Activated T-helper 17 cell treated with anti-CD3 and anti-CD28 coated beads, Interleukin-2, amount 50 U/mL, for 72 hours (primary cell): Measurements from ENCODE around the gene LRRC63. TPM values are rescaled to one million over a fixed set of nuclear protein-coding genes. Genes with fewer than 3 reads are reported as not detected.
A peak's percentile ranks its signal among the peaks of the same experiment; 100 is the strongest.
"Not testable (repeated sequence)": the region's sequence is repeated elsewhere in the genome, so short reads cannot be mapped to it uniquely, and the experiment has no call there.

Experiments used
- ATAC-seq: fragments of 150-1000 bp; cut with Tn5 transposase; replicated peaks from 2 replicates; pipeline ENCODE4 v1.10.0; 2021; ENCODE audit warnings: mild to moderate bottlenecking, moderate library complexity
- H3K27ac Mint-ChIP-seq: one replicate; pipeline ENCODE4 v1.8.0; 2022; ENCODE audit warnings: mixed read lengths
- H3K27me3 Mint-ChIP-seq: one replicate; pipeline ENCODE4 v1.8.0; 2022; ENCODE audit warnings: mixed read lengths
- H3K36me3 Mint-ChIP-seq: one replicate; pipeline ENCODE4 v1.8.0; 2022; ENCODE audit warnings: low read depth, mild to moderate bottlenecking, mixed read lengths
- H3K4me1 Mint-ChIP-seq: one replicate; pipeline ENCODE4 v1.8.0; 2022; ENCODE audit warnings: mixed read lengths
- H3K4me3 Mint-ChIP-seq: one replicate; pipeline ENCODE4 v1.8.0; 2022; ENCODE audit warnings: mild to moderate bottlenecking, mixed read lengths
- H3K9me3 Mint-ChIP-seq: one replicate; pipeline ENCODE4 v1.8.0; 2022; ENCODE audit warnings: mixed read lengths
- total RNA-seq, 2 donors: library from RNA; stranded (reverse); gene quantifications; one replicate each; pipeline ENCODE4 v1.2.3, GENCODE V29; 2022

The LRRC63 gene, protein sequence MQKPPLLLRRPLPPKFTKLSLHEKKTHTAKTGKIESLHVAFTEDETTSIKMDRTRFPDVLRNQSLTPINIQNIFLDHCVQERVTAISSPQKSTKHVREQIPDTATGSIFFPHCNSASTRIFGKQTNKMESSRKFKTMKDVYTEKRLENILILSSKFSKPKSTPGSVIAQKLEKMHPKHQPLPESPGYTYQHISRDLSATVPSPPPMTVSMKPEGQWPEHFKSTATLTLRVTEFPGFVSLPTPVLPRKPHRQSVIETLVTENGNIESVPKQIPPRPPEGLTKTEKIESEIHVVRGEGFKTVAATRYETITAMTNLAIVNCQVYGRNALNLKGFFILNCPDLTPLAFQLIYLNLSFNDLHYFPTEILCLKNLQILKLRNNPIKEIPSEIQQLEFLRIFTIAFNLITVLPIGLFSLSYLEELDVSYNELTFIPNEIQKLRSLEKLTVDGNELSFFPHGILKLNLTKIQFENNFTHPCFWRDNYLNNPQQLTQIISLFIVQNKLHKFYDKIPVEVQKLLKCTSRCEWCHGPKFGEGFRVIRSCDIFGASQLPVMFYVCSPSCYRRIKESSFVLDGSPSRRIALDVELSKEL
- total RNA-seq = 1 to 10 TPM; 1.0 to 1.3 TPM

DNA sequence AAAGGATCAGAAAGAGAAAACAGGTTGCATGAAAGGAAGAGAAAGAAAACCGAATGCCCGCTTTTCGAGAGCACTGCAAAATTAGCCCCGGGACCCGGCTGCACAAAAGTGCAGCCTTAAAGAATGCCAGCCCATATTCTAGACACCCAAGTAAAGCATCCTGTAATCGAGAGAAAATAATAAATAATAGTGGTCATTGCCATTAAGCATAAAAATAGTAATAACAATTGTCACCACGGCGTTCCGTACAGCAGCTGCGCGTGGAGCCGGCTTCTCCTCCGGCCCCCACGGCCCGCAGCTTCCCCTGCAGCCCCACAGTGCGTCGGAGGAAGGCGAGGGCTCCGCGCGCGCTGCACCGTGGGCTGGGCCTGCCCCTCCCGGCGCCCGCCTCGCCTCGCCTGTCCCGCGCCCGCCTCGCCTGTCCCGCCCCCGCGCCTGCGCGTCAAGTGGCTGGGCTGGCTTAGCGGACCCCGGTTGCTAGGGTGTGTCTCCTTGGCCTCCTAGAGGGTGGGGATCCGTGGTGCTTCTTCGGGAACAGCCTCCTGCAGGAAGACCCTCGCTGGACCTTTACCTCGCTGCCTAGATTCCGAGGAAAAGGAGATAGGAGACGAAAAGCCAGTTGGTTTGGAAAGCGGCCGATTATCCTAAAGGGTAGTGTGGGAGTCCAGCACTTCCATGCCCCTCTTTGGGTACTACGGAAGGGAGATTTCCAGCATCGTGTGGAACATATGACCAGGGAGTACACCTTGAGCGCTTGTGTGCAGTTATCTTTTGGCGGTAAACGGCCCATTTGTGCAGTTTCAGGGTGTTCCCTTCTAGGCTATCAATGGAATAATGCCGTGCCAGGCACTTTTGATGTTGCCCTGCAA, at the start of gene LRRC63:
Gene LRRC63 (plus strand): TSS at position 446 of the 869 bp plus-strand sequence. CDS start 1,107 bp downstream, outside the sequence.
- H3K27me3 Mint-ChIP-seq = no peaks in the 10 kb centered on the region
- H3K4me1 Mint-ChIP-seq = peaks cover 12% of the 10 kb centered on the region
- peak within 1 kb of the TSS; percentile 89 for H3K27ac Mint-ChIP-seq
- H3K4me3 Mint-ChIP-seq = peak within 1 kb of the TSS; percentile 90
- ATAC-seq = peak; percentile 97
- H3K36me3 Mint-ChIP-seq = no peaks in the 10 kb centered on the region
- H3K9me3 Mint-ChIP-seq = no peaks in the 10 kb centered on the region

DNA sequence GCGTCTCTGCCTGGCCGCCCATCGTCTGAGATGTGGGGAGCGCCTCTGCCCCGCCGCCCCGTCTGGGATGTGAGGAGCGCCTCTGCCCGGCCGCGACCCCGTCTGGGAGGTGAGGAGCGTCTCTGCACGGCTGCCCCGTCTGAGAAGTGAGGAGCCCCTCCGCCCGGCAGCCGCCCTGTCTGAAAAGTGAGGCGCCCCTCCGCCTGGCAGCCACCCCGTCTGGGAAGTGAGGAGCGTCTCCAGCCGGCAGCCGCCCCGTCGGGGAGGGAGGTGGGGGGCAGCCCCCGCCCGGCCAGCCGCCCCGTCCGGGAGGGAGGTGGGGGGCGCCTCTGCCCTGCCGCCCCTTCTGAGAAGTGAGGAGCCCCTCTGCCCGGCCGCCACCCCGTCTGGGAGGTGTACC, 49.0 kb upstream of the LRRC63 start:
- not testable (repeated sequence) for H3K9me3 Mint-ChIP-seq, ATAC-seq, H3K27me3 Mint-ChIP-seq
- peak overlapping the region; percentile 89 for H3K27ac Mint-ChIP-seq
- H3K4me3 Mint-ChIP-seq = peak overlapping the region; percentile 89
- peaks cover 66% of the 10 kb centered on the region for H3K4me1 Mint-ChIP-seq
- peaks cover 98% of the 10 kb centered on the region for H3K36me3 Mint-ChIP-seq

DNA sequence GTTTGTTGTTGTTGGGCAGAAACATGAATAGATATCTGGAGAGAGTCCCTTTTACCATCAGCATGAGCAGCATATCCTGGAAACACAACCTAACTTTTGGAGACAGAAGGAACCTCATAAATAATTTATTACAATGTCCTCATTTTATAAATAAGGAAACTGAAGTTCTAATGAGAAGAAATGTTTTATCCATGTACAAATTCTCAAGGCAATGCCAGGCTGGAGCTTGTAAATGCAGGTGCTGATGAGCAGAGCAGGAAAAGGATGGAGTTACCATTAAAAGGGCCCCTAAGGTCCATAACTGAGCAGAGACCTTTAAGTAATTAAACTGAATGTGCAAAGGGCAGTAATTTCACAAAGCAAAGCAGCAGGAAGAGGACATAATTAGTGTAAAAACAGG, 47.1 kb upstream of the LRRC63 start:
- peaks cover 74% of the 10 kb centered on the region for H3K4me1 Mint-ChIP-seq
- no peaks in the 10 kb centered on the region for H3K9me3 Mint-ChIP-seq
- no peaks in the 10 kb centered on the region for H3K27me3 Mint-ChIP-seq
- peak overlapping the region; percentile 89 for H3K4me3 Mint-ChIP-seq
- no peak for ATAC-seq
- peak overlapping the region; percentile 84 for H3K27ac Mint-ChIP-seq
- H3K36me3 Mint-ChIP-seq = peaks cover 98% of the 10 kb centered on the region

DNA sequence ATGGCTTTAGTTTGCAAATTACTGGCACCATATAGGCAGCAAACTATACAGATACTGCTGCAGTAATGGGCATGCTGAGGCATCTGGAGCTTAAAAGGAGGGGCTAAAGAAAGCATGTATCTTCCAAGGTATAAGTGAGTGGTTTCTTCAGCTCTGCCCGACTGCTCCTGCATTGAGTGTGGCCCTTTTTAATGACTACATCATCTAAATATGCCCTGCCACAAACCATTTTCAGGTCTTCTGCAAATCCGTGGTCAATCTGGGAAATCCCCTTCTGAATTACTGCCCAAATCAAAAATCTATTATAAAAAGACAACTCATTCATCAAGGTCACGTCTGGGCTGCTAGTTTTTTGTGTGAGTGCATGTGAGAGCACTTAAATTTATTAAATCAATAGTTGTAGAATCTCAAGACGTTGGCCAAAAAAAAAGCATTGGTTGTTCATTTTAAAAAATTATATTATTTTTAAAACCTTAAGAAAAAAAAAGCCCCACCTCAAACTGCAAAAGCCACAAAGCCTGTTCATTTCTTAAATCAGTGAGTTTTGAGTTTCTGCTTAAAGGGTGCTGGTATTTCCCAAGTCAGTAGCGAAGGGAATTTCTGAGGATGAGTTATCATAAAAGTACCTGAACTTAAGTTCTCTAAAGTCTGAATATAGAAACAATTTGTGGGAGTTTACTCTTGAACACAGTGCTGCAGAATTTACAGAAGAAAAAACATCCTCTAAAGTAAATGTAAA, 46.1 kb upstream of the LRRC63 start:
- peak; percentile 75 for ATAC-seq
- H3K36me3 Mint-ChIP-seq = peaks cover 98% of the 10 kb centered on the region
- H3K4me3 Mint-ChIP-seq = peak overlapping the region; percentile 89
- H3K9me3 Mint-ChIP-seq = no peaks in the 10 kb centered on the region
- peak overlapping the region; percentile 95 for H3K27ac Mint-ChIP-seq
- H3K4me1 Mint-ChIP-seq = peaks cover 72% of the 10 kb centered on the region
- no peaks in the 10 kb centered on the region for H3K27me3 Mint-ChIP-seq

DNA sequence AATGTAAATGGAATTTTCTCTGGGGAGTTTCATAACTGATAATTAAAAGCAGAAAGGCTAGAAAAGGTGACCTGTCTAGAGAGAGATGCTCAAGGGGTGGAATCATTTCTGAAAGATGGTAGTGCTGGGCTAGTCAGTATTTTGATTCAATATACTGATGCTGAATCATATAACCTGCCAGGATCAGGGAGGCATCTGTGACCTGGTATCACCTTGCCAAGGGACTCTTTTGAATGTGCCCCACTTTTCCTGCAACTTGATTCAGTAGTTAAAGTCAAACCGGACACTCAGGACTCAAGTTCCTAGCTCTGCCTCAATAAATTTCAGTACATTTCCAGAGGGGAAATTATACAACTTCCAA, 45.5 kb upstream of the LRRC63 start:
- Mint-ChIP-seq H3K27me3 (no peaks in the 10 kb centered on the region), H3K4me1 (peaks cover 74% of the 10 kb centered on the region), H3K9me3 (no peaks in the 10 kb centered on the region), H3K36me3 (peaks cover 98% of the 10 kb centered on the region), H3K27ac (peak overlapping the region; percentile 95), H3K4me3 (peak overlapping the region; percentile 89)
- peak; percentile 51 for ATAC-seq

DNA sequence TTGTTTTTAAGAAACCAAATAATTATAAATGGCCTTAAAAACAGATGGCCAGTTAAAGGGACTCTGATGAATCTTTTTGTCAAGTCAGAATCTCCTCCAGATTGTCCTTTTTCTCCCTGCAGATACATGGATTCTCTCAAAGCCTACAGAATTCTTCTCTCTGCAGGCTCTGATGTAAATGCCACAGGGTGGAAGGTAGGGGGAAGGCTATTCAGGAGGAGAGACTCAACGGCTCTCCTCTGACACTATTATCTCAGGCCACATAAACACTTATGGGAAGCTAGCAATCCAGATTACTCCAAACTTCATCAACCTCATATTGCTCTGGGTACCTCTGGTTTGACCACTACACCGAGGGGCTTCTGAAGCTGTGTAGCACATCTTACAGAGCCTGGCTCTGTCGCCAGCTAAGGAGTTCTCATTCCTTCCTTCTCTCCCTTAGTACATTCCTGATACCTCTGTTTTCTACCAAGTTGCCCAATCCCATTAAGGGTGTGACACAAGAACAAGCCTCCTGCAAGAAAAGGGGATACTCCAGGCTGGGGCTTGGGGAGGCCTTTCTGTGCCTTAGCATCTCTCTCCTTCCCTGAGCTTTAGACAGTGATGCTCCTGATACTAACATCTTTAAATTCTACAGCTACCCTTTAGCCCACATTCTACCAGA, 44.6 kb upstream of the LRRC63 start:
- peaks cover 72% of the 10 kb centered on the region for H3K4me1 Mint-ChIP-seq
- no peaks in the 10 kb centered on the region for H3K27me3 Mint-ChIP-seq
- H3K36me3 Mint-ChIP-seq = peaks cover 98% of the 10 kb centered on the region
- no peaks in the 10 kb centered on the region for H3K9me3 Mint-ChIP-seq
- peak overlapping the region; percentile 89 for H3K4me3 Mint-ChIP-seq
- H3K27ac Mint-ChIP-seq = peak overlapping the region; percentile 95
- ATAC-seq = no peak

DNA sequence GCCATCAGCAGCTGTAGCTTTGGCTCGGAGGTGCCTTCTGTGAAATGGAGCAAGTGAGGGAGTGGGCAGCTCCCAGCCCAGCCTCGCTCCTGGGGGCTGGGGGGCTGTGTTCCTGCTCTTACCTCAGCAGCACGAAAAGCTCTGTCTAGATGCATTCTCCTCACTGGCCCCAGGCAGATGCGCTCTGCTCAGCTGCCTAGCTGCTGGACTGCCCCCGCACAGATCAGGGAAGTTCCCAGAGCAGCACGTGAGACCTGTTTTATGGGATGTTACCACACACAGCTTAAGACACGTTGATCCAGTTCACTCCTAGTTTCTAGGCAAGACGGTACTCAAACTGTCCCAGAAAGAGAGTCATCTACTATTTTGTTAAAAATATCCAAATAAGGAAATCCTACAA, 43.4 kb upstream of the LRRC63 start:
- H3K4me1 Mint-ChIP-seq = peaks cover 82% of the 10 kb centered on the region
- peaks cover 98% of the 10 kb centered on the region for H3K36me3 Mint-ChIP-seq
- H3K27ac Mint-ChIP-seq = peak overlapping the region; percentile 95
- H3K27me3 Mint-ChIP-seq = no peaks in the 10 kb centered on the region
- ATAC-seq = peak; percentile 49
- H3K9me3 Mint-ChIP-seq = no peaks in the 10 kb centered on the region
- H3K4me3 Mint-ChIP-seq = peak overlapping the region; percentile 89

DNA sequence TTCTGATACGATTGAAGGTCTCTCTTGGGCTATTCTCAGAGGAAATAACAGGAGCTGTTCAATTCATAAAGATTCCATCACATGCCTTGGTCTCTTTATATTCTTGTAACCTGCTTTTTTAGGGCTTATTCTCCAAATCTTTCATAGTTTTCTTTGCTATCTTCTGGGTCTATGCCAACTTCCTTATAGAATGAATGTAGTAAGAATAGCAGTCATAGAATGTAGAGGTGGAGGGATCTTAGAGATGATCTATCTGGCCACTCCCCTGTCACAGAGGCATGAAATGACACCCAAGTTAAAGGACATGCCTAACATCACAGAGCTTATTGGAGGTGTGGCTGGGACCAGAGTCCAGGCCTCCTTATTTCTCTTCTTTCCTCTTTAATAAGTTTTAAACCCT, 42.9 kb upstream of the LRRC63 start:
- ATAC-seq = peak; percentile 45
- H3K9me3 Mint-ChIP-seq = no peaks in the 10 kb centered on the region
- peak overlapping the region; percentile 95 for H3K27ac Mint-ChIP-seq
- no peaks in the 10 kb centered on the region for H3K27me3 Mint-ChIP-seq
- peak overlapping the region; percentile 89 for H3K4me3 Mint-ChIP-seq
- peaks cover 85% of the 10 kb centered on the region for H3K4me1 Mint-ChIP-seq
- peaks cover 98% of the 10 kb centered on the region for H3K36me3 Mint-ChIP-seq

DNA sequence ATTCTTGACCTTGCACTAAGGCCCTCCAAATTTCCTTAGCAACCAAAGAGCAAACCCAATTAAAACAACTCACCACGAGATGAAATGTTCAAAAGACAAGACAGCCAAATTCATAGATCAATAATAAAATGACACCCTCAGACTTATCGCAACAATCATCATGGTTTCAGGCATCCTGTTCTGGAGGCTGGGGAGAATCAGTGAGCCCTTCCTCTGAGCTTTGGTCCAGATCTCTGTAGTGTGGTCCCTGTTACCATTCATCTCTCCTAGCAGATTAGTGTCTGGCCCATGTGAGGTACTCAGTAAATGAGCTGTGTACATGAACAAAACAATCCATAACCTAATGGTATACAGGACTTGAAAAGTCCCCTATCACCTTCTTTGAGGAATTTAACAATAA, 42.0 kb upstream of the LRRC63 start:
- H3K9me3 Mint-ChIP-seq = no peaks in the 10 kb centered on the region
- peak overlapping the region; percentile 89 for H3K4me3 Mint-ChIP-seq
- peak overlapping the region; percentile 95 for H3K27ac Mint-ChIP-seq
- peaks cover 78% of the 10 kb centered on the region for H3K4me1 Mint-ChIP-seq
- peaks cover 98% of the 10 kb centered on the region for H3K36me3 Mint-ChIP-seq
- H3K27me3 Mint-ChIP-seq = no peaks in the 10 kb centered on the region
- no peak for ATAC-seq

DNA sequence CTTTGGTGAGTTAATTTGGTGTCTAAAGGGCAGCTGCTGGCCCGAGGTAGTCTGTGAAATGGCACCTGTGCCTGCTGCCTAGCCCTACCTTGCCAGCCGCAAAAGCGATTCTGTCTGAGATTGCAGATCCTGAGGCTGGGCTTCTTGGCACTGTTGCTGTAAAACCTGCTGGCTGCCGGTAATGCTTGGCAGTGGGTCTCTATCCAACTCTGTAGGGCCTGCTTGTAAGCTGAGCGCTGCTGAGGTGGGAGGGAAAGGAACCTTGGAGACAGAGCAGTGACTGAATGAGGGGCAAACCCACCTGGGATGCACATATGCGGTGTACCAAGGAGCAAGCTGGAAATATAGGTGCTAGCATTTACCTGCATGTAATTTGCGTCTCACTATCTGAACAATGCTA, 41.5 kb upstream of the LRRC63 start:
- Mint-ChIP-seq H3K4me3 (peak overlapping the region; percentile 89), H3K27ac (peak overlapping the region; percentile 95), H3K4me1 (peaks cover 80% of the 10 kb centered on the region), H3K9me3 (no peaks in the 10 kb centered on the region), H3K27me3 (no peaks in the 10 kb centered on the region), H3K36me3 (peaks cover 100% of the 10 kb centered on the region)
- ATAC-seq = no peak

DNA sequence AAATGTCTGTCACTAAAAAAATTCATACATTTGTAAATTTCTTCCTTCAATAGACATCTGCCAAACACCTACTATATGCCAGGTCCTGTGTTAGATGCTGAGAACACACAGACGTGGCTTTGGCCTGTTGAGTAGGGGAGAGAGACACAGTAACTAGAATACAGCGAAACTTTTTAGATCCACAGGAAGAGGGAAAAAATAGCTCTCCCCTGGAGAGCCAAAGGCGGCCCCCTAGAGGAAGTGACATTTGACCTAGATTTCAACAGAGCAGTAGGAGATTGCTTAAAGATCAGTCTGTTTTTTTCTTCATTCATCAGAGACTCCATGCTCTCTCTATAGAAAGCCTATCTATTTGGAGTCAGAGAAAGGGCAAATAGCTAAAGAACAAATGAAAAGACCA, 41.0 kb upstream of the LRRC63 start:
- no peaks in the 10 kb centered on the region for H3K27me3 Mint-ChIP-seq
- H3K4me1 Mint-ChIP-seq = peaks cover 84% of the 10 kb centered on the region
- peak overlapping the region; percentile 89 for H3K4me3 Mint-ChIP-seq
- no peaks in the 10 kb centered on the region for H3K9me3 Mint-ChIP-seq
- peaks cover 100% of the 10 kb centered on the region for H3K36me3 Mint-ChIP-seq
- ATAC-seq = no peak
- peak overlapping the region; percentile 95 for H3K27ac Mint-ChIP-seq

DNA sequence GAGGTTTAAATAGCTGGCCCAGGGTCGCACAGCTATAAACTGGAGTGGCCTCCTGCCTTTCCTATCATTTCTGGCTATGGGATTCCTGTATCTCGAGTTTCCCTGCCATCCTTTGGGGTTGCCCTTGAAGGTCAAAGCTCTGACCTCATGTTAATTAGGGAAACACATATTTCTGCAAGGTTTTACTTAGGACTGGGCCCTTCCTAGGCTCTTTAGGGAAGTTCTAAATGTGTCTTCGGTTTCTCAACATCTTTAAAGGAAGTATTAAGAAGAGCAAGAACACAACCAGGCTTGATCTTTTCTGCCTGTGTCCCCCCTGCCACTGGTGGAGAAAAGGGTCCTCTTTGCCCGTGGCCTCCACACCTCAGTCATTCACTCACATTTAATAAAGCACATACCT, 40.5 kb upstream of the LRRC63 start:
- Mint-ChIP-seq H3K9me3 (no peaks in the 10 kb centered on the region), H3K36me3 (peaks cover 100% of the 10 kb centered on the region), H3K4me1 (peaks cover 84% of the 10 kb centered on the region), H3K27ac (peak overlapping the region; percentile 95), H3K27me3 (no peaks in the 10 kb centered on the region), H3K4me3 (peak overlapping the region; percentile 89)
- ATAC-seq = no peak

DNA sequence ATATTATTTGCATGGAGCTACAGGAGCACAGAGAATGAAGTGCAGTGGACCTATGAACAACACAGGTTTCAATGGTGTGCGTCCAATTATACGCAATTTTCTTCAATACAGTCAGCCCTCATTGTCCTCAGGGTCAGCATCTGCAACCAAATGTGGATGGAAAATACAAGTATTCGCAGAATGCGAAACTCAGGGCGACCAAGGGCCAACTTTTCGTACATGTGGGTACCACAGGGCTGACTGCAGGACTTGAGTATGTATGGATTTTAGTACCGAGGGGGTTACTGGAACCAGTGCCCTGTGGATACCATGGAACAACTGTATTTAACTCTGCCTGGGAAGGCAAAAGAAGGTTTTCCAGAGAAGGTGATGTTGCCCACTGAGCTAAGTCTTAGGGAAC, 40.0 kb upstream of the LRRC63 start:
- no peaks in the 10 kb centered on the region for H3K27me3 Mint-ChIP-seq
- peaks cover 100% of the 10 kb centered on the region for H3K36me3 Mint-ChIP-seq
- H3K9me3 Mint-ChIP-seq = no peaks in the 10 kb centered on the region
- peak overlapping the region; percentile 89 for H3K4me3 Mint-ChIP-seq
- ATAC-seq = no peak
- H3K4me1 Mint-ChIP-seq = peaks cover 83% of the 10 kb centered on the region
- H3K27ac Mint-ChIP-seq = peak overlapping the region; percentile 95
